Mesodermal cell (in vitro differentiated cells): ENCODE data around the gene PHB1.
A peak's percentile ranks its signal among the peaks of the same experiment; 100 is the strongest.
"Not testable (repeated sequence)": the region's sequence is repeated elsewhere in the genome, so short reads cannot be mapped to it uniquely, and the experiment has no call there.

Experiments used
- H3K27ac ChIP-seq: 2 replicates; pipeline ENCODE4 v1.7.0; 2013; ENCODE audit warnings: mild to moderate bottlenecking, low read depth, low read length, moderate library complexity; ENCODE audit not compliant: severe bottlenecking
- H3K36me3 ChIP-seq: 2 replicates; pipeline ENCODE4 v1.7.1; 2013; ENCODE audit warnings: mild to moderate bottlenecking, low read length, moderate library complexity; ENCODE audit not compliant: control insufficient read depth, insufficient read depth
- H3K4me1 ChIP-seq: one replicate; pipeline ENCODE4 v1.7.1; 2013; ENCODE audit warnings: mild to moderate bottlenecking, low read length; ENCODE audit not compliant: insufficient read depth, control insufficient read depth, poor library complexity, severe bottlenecking
- H3K4me3 ChIP-seq: 2 replicates; pipeline ENCODE4 v1.7.0; 2013; ENCODE audit warnings: low read length, control low read depth, mild to moderate bottlenecking; ENCODE audit not compliant: insufficient read depth, poor library complexity, severe bottlenecking; ENCODE audit errors: extremely low read depth
- H3K9me3 ChIP-seq: 2 replicates; pipeline ENCODE4 v1.7.1; 2013; ENCODE audit warnings: mild to moderate bottlenecking, low read length, moderate library complexity; ENCODE audit not compliant: control insufficient read depth
- WGBS, 2 experiments: methylation state at CpG; one replicate each; pipeline ENCODE4 v1.1.5; 2013; ENCODE audit warnings: missing lambda C conversion rate in 2 of 2; ENCODE audit not compliant: insufficient coverage in 2 of 2; 5-methylcytosine and 5-hydroxymethylcytosine counted together

Gene PHB1

GRCh38 chr17:49424276-49425003 is 9.8 kb upstream of the PHB1 start:
- peaks cover 12% of the 10 kb centered on the region for H3K9me3 ChIP-seq
- WGBS, 2 experiments: 92 to 94% methylated on average over 3 to 12 of the region's 16 CpGs
- not testable (repeated sequence) for H3K36me3 ChIP-seq, H3K27ac ChIP-seq, H3K4me1 ChIP-seq, H3K4me3 ChIP-seq

GRCh38 chr17:49422714-49423113 is 8.0 kb upstream of the PHB1 start:
- Histone ChIP-seq H3K27ac (no peak overlapping the region), H3K36me3 (no peaks in the 10 kb centered on the region), H3K4me1 (no peaks in the 10 kb centered on the region), H3K4me3 (no peak overlapping the region), H3K9me3 (peaks cover 12% of the 10 kb centered on the region)
- WGBS, 2 experiments: no CpG with 5 or more reads among the region's 1 CpG

GRCh38 chr17:49419761-49420160 is 5.1 kb upstream of the PHB1 start:
- not testable (repeated sequence) for H3K36me3 ChIP-seq, H3K27ac ChIP-seq, H3K4me1 ChIP-seq, H3K4me3 ChIP-seq
- 84 to 90% methylated on average over 10 to 17 of the region's 23 CpGs for WGBS, 2 experiments
- H3K9me3 ChIP-seq: peaks cover 12% of the 10 kb centered on the region

- H3K27ac ChIP-seq, H3K4me3 ChIP-seq, H3K4me1 ChIP-seq, H3K36me3 ChIP-seq: not testable (repeated sequence)
- peaks cover 12% of the 10 kb centered on the region for H3K9me3 ChIP-seq
- 93 to 94% methylated on average over 16 to 17 of the region's 32 CpGs for WGBS, 2 experiments
Observed at GRCh38 chr17:49418754-49419740, 4.4 kb upstream of the PHB1 start.

GRCh38 chr17:49414271-49414621 is 436 bp downstream of the PHB1 start:
- no peaks in the 10 kb centered on the region for H3K4me1 ChIP-seq
- 1 to 3% methylated on average over 7 to 10 of the region's 10 CpGs for WGBS, 2 experiments
- no peaks in the 10 kb centered on the region for H3K9me3 ChIP-seq
- H3K4me3 ChIP-seq: peak overlapping the region; percentile 96
- no peak overlapping the region for H3K27ac ChIP-seq
- H3K36me3 ChIP-seq: peaks cover 39% of the 10 kb centered on the region

- Histone ChIP-seq H3K4me3 (no peak overlapping the region), H3K9me3 (no peaks in the 10 kb centered on the region), H3K27ac (no peak overlapping the region), H3K36me3 (peaks cover 91% of the 10 kb centered on the region), H3K4me1 (no peaks in the 10 kb centered on the region)
- WGBS, 2 experiments: 91 to 94% methylated on average over 13 to 14 of the region's 14 CpGs
Observed at GRCh38 chr17:49409066-49409465, 5.6 kb downstream of the PHB1 start.

- Histone ChIP-seq H3K27ac (no peak overlapping the region), H3K4me3 (no peak overlapping the region), H3K36me3 (peaks cover 99% of the 10 kb centered on the region), H3K4me1 (no peaks in the 10 kb centered on the region), H3K9me3 (no peaks in the 10 kb centered on the region)
- whole genome bisulfite sequencing, 2 experiments: 36 to 40% methylated on average over 6 to 7 of the region's 9 CpGs
Observed at GRCh38 chr17:49407981-49408501, 6.6 kb downstream of the PHB1 start.

- peaks cover under 1% of the 10 kb centered on the region for H3K4me1 ChIP-seq
- H3K36me3 ChIP-seq: peaks cover 91% of the 10 kb centered on the region
- no peaks in the 10 kb centered on the region for H3K9me3 ChIP-seq
- H3K27ac ChIP-seq: no peak overlapping the region
- H3K4me3 ChIP-seq: no peak overlapping the region
- WGBS, 2 experiments: 87 to 99% methylated on average over 8 to 9 of the region's 9 CpGs
Observed at GRCh38 chr17:49407086-49407485, 7.6 kb downstream of the PHB1 start.

GRCh38 chr17:49406421-49407061 is 8.1 kb downstream of the PHB1 start:
- Histone ChIP-seq H3K4me3 (no peak overlapping the region), H3K36me3 (peaks cover 86% of the 10 kb centered on the region), H3K4me1 (peaks cover 5% of the 10 kb centered on the region), H3K9me3 (no peaks in the 10 kb centered on the region), H3K27ac (no peak overlapping the region)
- 94 to 100% methylated on average over 5 to 7 of the region's 9 CpGs for WGBS, 2 experiments

- no peaks in the 10 kb centered on the region for H3K9me3 ChIP-seq
- peaks cover 6% of the 10 kb centered on the region for H3K4me1 ChIP-seq
- 97 to 98% methylated on average over 12 to 14 of the region's 14 CpGs for WGBS, 2 experiments
- H3K27ac ChIP-seq: no peak overlapping the region
- no peak overlapping the region for H3K4me3 ChIP-seq
- H3K36me3 ChIP-seq: peaks cover 69% of the 10 kb centered on the region
Observed at GRCh38 chr17:49404906-49405305, 9.8 kb downstream of the PHB1 start.
